H9 (cell line): ENCODE data around the gene CARD11. TPM values are rescaled to one million over a fixed set of nuclear protein-coding genes. Genes with fewer than 3 reads are reported as not detected.

Experiments
- DNase-seq: peaks from one replicate; pipeline ENCODE4 v3.0.0-alpha.2; 2017
- H2AFZ ChIP-seq: one replicate; pipeline ENCODE4 v1.6.1; 2013; ENCODE audit warnings: mild to moderate bottlenecking, low read length, control low read depth, moderate library complexity
- H2AK5ac ChIP-seq: 2 replicates; pipeline ENCODE4 v1.6.1; 2013; ENCODE audit warnings: low read length, control low read depth, mixed read lengths; ENCODE audit not compliant: insufficient read length
- H2BK120ac ChIP-seq: one replicate; pipeline ENCODE4 v1.6.1; 2013; ENCODE audit warnings: low read depth, mild to moderate bottlenecking, low read length, control low read depth, inconsistent platforms; ENCODE audit not compliant: poor library complexity, severe bottlenecking
- H2BK12ac ChIP-seq: 2 replicates; pipeline ENCODE4 v1.6.1; 2013; ENCODE audit warnings: low read length, control low read depth, mixed read lengths, low read depth; ENCODE audit not compliant: insufficient read length
- H2BK15ac ChIP-seq: 2 replicates; pipeline ENCODE4 v1.6.1; 2013; ENCODE audit warnings: low read depth, low read length, control low read depth
- H2BK20ac ChIP-seq: one replicate; pipeline ENCODE4 v1.6.1; 2013; ENCODE audit warnings: low read depth, mild to moderate bottlenecking, low read length, control low read depth, inconsistent platforms; ENCODE audit not compliant: poor library complexity, severe bottlenecking
- H2BK5ac ChIP-seq: 2 replicates; pipeline ENCODE4 v1.6.1; 2013; ENCODE audit warnings: low read length, control low read depth, mixed read lengths; ENCODE audit not compliant: insufficient read length
- H3K14ac ChIP-seq: 2 replicates; pipeline ENCODE4 v1.6.1; 2013; ENCODE audit warnings: low read length, control low read depth; ENCODE audit not compliant: insufficient read depth
- H3K18ac ChIP-seq: 2 replicates; pipeline ENCODE4 v1.6.1; 2013; ENCODE audit warnings: low read depth, mild to moderate bottlenecking, mixed read lengths, low read length, control low read depth; ENCODE audit not compliant: insufficient read length
- H3K23ac ChIP-seq: 2 replicates; pipeline ENCODE4 v1.6.1; 2013; ENCODE audit warnings: low read length, control low read depth, mixed read lengths, low read depth; ENCODE audit not compliant: insufficient read length
- H3K23me2 ChIP-seq: 2 replicates; pipeline ENCODE4 v1.6.1; 2013; ENCODE audit warnings: low read depth, mild to moderate bottlenecking, mixed read lengths, low read length, control low read depth; ENCODE audit not compliant: insufficient read length, poor library complexity, severe bottlenecking
- H3K27ac ChIP-seq: 2 replicates; pipeline ENCODE4 v1.5.1; 2013; ENCODE audit warnings: low read length, control low read depth, mixed read lengths, low read depth; ENCODE audit not compliant: insufficient read length
- H3K27me3 ChIP-seq: 2 replicates; pipeline ENCODE4 v1.6.1; 2013; ENCODE audit warnings: low read length, control low read depth, inconsistent platforms; ENCODE audit not compliant: insufficient read depth
- H3K4ac ChIP-seq: 2 replicates; pipeline ENCODE4 v1.6.1; 2013; ENCODE audit warnings: low read depth, mild to moderate bottlenecking, control low read depth, inconsistent platforms, low read length, moderate library complexity
- H3K4me1 ChIP-seq: 2 replicates; pipeline ENCODE4 v1.6.1; 2013; ENCODE audit warnings: low read length, control low read depth, inconsistent platforms; ENCODE audit not compliant: insufficient read depth
- H3K4me2 ChIP-seq: 2 replicates; pipeline ENCODE4 v1.6.1; 2013; ENCODE audit warnings: low read length, control low read depth, mixed read lengths; ENCODE audit not compliant: insufficient read length, insufficient read depth
- H3K56ac ChIP-seq: 2 replicates; pipeline ENCODE4 v1.6.1; 2013; ENCODE audit warnings: low read depth, mild to moderate bottlenecking, mixed read lengths, low read length, control low read depth; ENCODE audit not compliant: insufficient read length
- H3K79me1 ChIP-seq: 2 replicates; pipeline ENCODE4 v1.6.1; 2013; ENCODE audit warnings: low read depth, mild to moderate bottlenecking, moderate library complexity, low read length, control low read depth, inconsistent platforms; ENCODE audit not compliant: insufficient read depth, poor library complexity, severe bottlenecking
- H3K79me2 ChIP-seq: 2 replicates; pipeline ENCODE4 v1.6.1; 2013; ENCODE audit warnings: low read length, control low read depth, inconsistent platforms; ENCODE audit not compliant: insufficient read depth
- H3K9ac ChIP-seq: 2 replicates; pipeline ENCODE4 v1.6.1; 2013; ENCODE audit warnings: low read length, control low read depth, mixed read lengths; ENCODE audit not compliant: insufficient read length; ENCODE audit errors: extremely low read depth
- H3K9me3 ChIP-seq: one replicate; pipeline ENCODE4 v1.6.1; 2013; ENCODE audit warnings: low read depth, low read length, inconsistent platforms; ENCODE audit not compliant: control insufficient read depth
- H3T11ph ChIP-seq: one replicate; pipeline ENCODE4 v1.6.1; 2013; ENCODE audit warnings: mild to moderate bottlenecking, low read length, control low read depth, inconsistent platforms
- H4K20me1 ChIP-seq: one replicate; pipeline ENCODE4 v1.6.1; 2013; ENCODE audit not compliant: control insufficient read depth, insufficient read length, insufficient read depth
- H4K5ac ChIP-seq: 2 replicates; pipeline ENCODE4 v1.6.1; 2013; ENCODE audit warnings: low read depth, mild to moderate bottlenecking, mixed read lengths, low read length, control low read depth; ENCODE audit not compliant: insufficient read length
- H4K8ac ChIP-seq: replicated peaks from 2 replicates; pipeline ENCODE4 v1.6.1; 2013; ENCODE audit warnings: low read length, control low read depth, mixed read lengths, low read depth; ENCODE audit not compliant: insufficient read length
- H4K91ac ChIP-seq: 2 replicates; pipeline ENCODE4 v1.6.1; 2013; ENCODE audit warnings: low read depth, mild to moderate bottlenecking, moderate library complexity, mixed read lengths, low read length, control low read depth; ENCODE audit not compliant: insufficient read length
- H3K27ac Mint-ChIP-seq, 3 experiments: 2 replicates in 2 of 3; 3 replicates in 1 of 3; pipeline ENCODE4 v1.8.0; 2020 to 2021; ENCODE audit warnings: mixed read lengths in 3 of 3, mild to moderate bottlenecking in 1 of 3, moderate library complexity in 1 of 3
- H3K27me3 Mint-ChIP-seq: 2 replicates; pipeline ENCODE4 v1.8.0; 2021; ENCODE audit warnings: low read depth, mild to moderate bottlenecking, moderate library complexity, mixed read lengths
- H3K36me3 Mint-ChIP-seq, 3 experiments: 2 replicates in 2 of 3; 3 replicates in 1 of 3; pipeline ENCODE4 v1.8.0; 2020 to 2021; ENCODE audit warnings: low read depth in 3 of 3, mixed read lengths in 3 of 3; ENCODE audit not compliant: insufficient read depth in 1 of 3
- H3K4me1 Mint-ChIP-seq, 2 experiments: 2 replicates each; pipeline ENCODE4 v1.8.0; 2020; ENCODE audit warnings: mixed read lengths in 2 of 2
- H3K4me3 Mint-ChIP-seq, 2 experiments: 2 replicates in 1 of 2; 3 replicates in 1 of 2; pipeline ENCODE4 v1.8.0; 2020 to 2021; ENCODE audit warnings: mild to moderate bottlenecking in 2 of 2, mixed read lengths in 2 of 2, moderate library complexity in 1 of 2
- H3K9me3 Mint-ChIP-seq, 2 experiments: 2 replicates in 1 of 2; 3 replicates in 1 of 2; pipeline ENCODE4 v1.8.0; 2020; ENCODE audit warnings: mild to moderate bottlenecking in 2 of 2, mixed read lengths in 2 of 2, moderate library complexity in 1 of 2
- WGBS: extraction: QIAGEN DNeasy Blood & Tissue Kit; methylation state at CpG from one replicate; pipeline ENCODE4 v1.1.7; 2013; ENCODE audit warnings: missing lambda C conversion rate, low lambda C conversion rate, mixed read lengths; ENCODE audit not compliant: insufficient read length; ENCODE audit errors: extremely low coverage; 5-methylcytosine and 5-hydroxymethylcytosine counted together
- total RNA-seq: library from RNA; stranded (reverse); gene quantifications from 2 replicates; pipeline ENCODE4 v1.2.1, GENCODE V29; 2021
- TF ChIP-seq, protein P1 (sequence below): fragments of 200-600 bp; sonication (generic); conservative IDR thresholded peaks from 3 replicates; pipeline ENCODE4 v1.8.0; 2021; ENCODE audit warnings: antibody characterized with exemption, mild to moderate bottlenecking

The CARD11 gene
- total RNA-seq, 1 experiment from 2014 or later: 20.0 TPM

DNA sequence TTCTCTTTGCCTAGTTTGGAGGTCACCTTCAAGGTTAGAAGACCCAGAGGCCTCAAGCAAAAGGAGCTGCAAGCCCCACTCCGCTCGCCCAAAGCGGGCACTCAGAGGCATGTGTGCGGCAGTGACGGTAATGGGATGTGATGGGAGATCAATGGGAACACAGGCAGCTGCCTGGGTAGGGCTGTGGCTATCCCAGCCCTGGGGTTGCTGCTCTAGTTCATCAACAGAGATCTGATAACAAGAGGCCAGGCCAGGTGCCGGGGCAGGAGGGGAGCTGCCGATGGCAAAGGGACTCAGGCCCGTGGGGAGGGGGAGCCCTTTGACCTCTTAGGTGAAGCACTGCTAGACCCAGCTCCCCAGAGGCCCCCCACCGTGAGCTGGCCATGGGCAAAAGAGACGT, 147.5 kb downstream of the CARD11 start:
- no peaks in the 10 kb centered on the region for H3K4me1 ChIP-seq
- WGBS: no CpG with 5 or more reads among the region's 10 CpGs
- no peak overlapping the region for H4K91ac ChIP-seq

More for the DNA sequence above, 147.5 kb downstream of the CARD11 start:
- Mint-ChIP-seq H3K27me3 (peaks cover 2% of the 10 kb centered on the region), H3K27ac (peak overlapping the region in 2 of 3 experiments; percentile 36 to 57; a peak in 2 of 7 replicates), H3K36me3 (no peaks in the 10 kb centered on the region; a peak in 1 of 7 replicates), H3K4me1 (peaks cover 0 to 5% of the 10 kb centered on the region in 2 experiments; a peak in 1 of 4 replicates), H3K4me3 (no peak overlapping the region), H3K9me3 (no peaks in the 10 kb centered on the region; a peak in 1 of 5 replicates)
- TF ChIP-seq, protein P1, sequence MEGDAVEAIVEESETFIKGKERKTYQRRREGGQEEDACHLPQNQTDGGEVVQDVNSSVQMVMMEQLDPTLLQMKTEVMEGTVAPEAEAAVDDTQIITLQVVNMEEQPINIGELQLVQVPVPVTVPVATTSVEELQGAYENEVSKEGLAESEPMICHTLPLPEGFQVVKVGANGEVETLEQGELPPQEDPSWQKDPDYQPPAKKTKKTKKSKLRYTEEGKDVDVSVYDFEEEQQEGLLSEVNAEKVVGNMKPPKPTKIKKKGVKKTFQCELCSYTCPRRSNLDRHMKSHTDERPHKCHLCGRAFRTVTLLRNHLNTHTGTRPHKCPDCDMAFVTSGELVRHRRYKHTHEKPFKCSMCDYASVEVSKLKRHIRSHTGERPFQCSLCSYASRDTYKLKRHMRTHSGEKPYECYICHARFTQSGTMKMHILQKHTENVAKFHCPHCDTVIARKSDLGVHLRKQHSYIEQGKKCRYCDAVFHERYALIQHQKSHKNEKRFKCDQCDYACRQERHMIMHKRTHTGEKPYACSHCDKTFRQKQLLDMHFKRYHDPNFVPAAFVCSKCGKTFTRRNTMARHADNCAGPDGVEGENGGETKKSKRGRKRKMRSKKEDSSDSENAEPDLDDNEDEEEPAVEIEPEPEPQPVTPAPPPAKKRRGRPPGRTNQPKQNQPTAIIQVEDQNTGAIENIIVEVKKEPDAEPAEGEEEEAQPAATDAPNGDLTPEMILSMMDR: no peak
- H3K4ac ChIP-seq: no peak overlapping the region; the same call in 1 of the 2 replicates
- no peak overlapping the region for H2BK15ac ChIP-seq
- no peak overlapping the region for H3K14ac ChIP-seq
- H3K9ac ChIP-seq: no peak overlapping the region
- no peaks in the 10 kb centered on the region for H4K20me1 ChIP-seq
- no peak for DNase-seq
- no peaks in the 10 kb centered on the region for H3K9me3 ChIP-seq
- no peak overlapping the region for H3T11ph ChIP-seq
- no peaks in the 10 kb centered on the region for H3K23me2 ChIP-seq
- H2BK120ac ChIP-seq: no peak overlapping the region
- no peak overlapping the region for H2AFZ ChIP-seq
- H3K27me3 ChIP-seq: no peaks in the 10 kb centered on the region
- no peaks in the 10 kb centered on the region for H3K79me1 ChIP-seq
- no peak overlapping the region for H3K56ac ChIP-seq
- no peak overlapping the region for H3K27ac ChIP-seq
- no peak overlapping the region for H2AK5ac ChIP-seq
- no peak overlapping the region for H4K5ac ChIP-seq
- H3K18ac ChIP-seq: no peak overlapping the region
- no peak overlapping the region for H3K23ac ChIP-seq
- no peak overlapping the region for H3K4me2 ChIP-seq
- no peaks in the 10 kb centered on the region for H3K79me2 ChIP-seq
- H2BK5ac ChIP-seq: no peak overlapping the region
- no peak overlapping the region for H2BK12ac ChIP-seq
- H4K8ac ChIP-seq: no peak overlapping the region
- H2BK20ac ChIP-seq: no peak overlapping the region
